Measurements from ENCODE around the gene CSAD. TPM values are rescaled to one million over a fixed set of nuclear protein-coding genes. Genes with fewer than 3 reads are reported as not detected.
A peak's percentile ranks its signal among the peaks of the same experiment; 100 is the strongest.

The CSAD gene
- total RNA-seq, 1 experiment from 2014 or later, result 15.4 TPM

GRCh38 chr12:53217051-53217930 lies 36.6 kb upstream of the CSAD start:
- Histone ChIP-seq H3K9me3 (ENCODE audit: control insufficient read depth, insufficient read depth, low read depth, low read length) (no peaks in the 10 kb centered on the region), H3K4me1 (ENCODE audit: control insufficient read depth, insufficient read depth, low read length) (peaks cover 38% of the 10 kb centered on the region), H3K27ac (ENCODE audit: low read length) (peak overlapping the region; percentile 73), H3K36me3 (ENCODE audit: control insufficient read depth, insufficient read depth, low read length) (no peaks in the 10 kb centered on the region), H3K27me3 (ENCODE audit: control insufficient read depth, insufficient read depth, low read length) (no peaks in the 10 kb centered on the region), H3K4me3 (ENCODE audit: low read depth in 2 of 2, low read length in 2 of 2) (peak overlapping the region in 1 of 2 experiments; percentile 68; a peak in 2 of 4 replicates)
- intact Hi-C loops (cut with micrococcal nuclease; ENCODE audit: unreplicated experiment), result loop anchor here (5.0 kb wide), 1 partner anchor 35 kb away; a partner anchor contains a TSS
- TF ChIP-seq, protein P1, sequence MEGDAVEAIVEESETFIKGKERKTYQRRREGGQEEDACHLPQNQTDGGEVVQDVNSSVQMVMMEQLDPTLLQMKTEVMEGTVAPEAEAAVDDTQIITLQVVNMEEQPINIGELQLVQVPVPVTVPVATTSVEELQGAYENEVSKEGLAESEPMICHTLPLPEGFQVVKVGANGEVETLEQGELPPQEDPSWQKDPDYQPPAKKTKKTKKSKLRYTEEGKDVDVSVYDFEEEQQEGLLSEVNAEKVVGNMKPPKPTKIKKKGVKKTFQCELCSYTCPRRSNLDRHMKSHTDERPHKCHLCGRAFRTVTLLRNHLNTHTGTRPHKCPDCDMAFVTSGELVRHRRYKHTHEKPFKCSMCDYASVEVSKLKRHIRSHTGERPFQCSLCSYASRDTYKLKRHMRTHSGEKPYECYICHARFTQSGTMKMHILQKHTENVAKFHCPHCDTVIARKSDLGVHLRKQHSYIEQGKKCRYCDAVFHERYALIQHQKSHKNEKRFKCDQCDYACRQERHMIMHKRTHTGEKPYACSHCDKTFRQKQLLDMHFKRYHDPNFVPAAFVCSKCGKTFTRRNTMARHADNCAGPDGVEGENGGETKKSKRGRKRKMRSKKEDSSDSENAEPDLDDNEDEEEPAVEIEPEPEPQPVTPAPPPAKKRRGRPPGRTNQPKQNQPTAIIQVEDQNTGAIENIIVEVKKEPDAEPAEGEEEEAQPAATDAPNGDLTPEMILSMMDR (IDR thresholded peaks at IDR 0.05), result no peak
- TF ChIP-seq, protein P2, sequence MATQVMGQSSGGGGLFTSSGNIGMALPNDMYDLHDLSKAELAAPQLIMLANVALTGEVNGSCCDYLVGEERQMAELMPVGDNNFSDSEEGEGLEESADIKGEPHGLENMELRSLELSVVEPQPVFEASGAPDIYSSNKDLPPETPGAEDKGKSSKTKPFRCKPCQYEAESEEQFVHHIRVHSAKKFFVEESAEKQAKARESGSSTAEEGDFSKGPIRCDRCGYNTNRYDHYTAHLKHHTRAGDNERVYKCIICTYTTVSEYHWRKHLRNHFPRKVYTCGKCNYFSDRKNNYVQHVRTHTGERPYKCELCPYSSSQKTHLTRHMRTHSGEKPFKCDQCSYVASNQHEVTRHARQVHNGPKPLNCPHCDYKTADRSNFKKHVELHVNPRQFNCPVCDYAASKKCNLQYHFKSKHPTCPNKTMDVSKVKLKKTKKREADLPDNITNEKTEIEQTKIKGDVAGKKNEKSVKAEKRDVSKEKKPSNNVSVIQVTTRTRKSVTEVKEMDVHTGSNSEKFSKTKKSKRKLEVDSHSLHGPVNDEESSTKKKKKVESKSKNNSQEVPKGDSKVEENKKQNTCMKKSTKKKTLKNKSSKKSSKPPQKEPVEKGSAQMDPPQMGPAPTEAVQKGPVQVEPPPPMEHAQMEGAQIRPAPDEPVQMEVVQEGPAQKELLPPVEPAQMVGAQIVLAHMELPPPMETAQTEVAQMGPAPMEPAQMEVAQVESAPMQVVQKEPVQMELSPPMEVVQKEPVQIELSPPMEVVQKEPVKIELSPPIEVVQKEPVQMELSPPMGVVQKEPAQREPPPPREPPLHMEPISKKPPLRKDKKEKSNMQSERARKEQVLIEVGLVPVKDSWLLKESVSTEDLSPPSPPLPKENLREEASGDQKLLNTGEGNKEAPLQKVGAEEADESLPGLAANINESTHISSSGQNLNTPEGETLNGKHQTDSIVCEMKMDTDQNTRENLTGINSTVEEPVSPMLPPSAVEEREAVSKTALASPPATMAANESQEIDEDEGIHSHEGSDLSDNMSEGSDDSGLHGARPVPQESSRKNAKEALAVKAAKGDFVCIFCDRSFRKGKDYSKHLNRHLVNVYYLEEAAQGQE (IDR thresholded peaks at IDR 0.05; ENCODE audit: insufficient read depth in 1 of 2, low read depth in 2 of 2, low read length in 1 of 2), result no peak
- TF ChIP-seq POLR2AphosphoS5 (IDR thresholded peaks at IDR 0.05; ENCODE audit: low read depth, low read length) (no peak), TCF7L2 (IDR thresholded peaks at IDR 0.05; ENCODE audit: low read depth, low read length) (peak; percentile 28; the same call in 1 of the 2 replicates)
- CTCF ChIA-PET, result no interaction called here
- POLR2A ChIA-PET, result interaction anchor here (0.5 kb wide), 1 partner anchor 26 kb away, joined by 8 read pairs; no protein-coding TSS in a partner anchor
- ATAC-seq (no peak), DNase-seq (ENCODE audit: low read depth, low spot score) (no peak)
- in situ Hi-C loops (cut with HindIII; ENCODE audit: low pct_unique_long_range_greater_than_20kb, low sequenced_read_pairs), result no loop called here
- no TSS peak for BruUV-seq (replicated peaks)

DNA sequence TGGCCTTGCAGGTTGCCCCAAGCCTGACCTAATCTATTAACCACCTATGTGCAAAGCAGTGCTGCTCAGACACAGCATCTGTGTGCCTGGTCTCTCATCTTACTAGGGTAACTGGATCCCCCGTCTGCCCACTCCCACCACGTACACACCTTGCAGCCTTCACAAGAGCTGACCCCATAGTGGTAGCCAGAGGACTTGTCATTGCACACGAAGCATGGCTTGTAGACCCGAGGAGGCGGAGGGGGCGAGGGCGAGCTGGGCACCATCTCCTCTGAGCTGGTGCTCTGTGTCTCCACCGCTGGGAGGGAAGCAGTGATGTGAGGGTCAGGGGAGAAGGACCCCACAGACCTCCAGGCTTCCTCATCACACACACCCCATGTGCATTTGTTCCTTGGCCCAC lies 34.8 kb upstream of the CSAD start:
- ChIA-PET CTCF (no interaction called here), POLR2A (interaction anchor here (0.6 kb wide), 1 partner anchor 130 kb away, joined by 3 read pairs; no protein-coding TSS in a partner anchor)
- in situ Hi-C loops (cut with HindIII; ENCODE audit: low pct_unique_long_range_greater_than_20kb, low sequenced_read_pairs) (no loop called here), intact Hi-C loops (cut with micrococcal nuclease; ENCODE audit: unreplicated experiment) (loop anchor here (5.0 kb wide), 1 partner anchor 37 kb away; a partner anchor contains a TSS)
- Histone ChIP-seq H3K4me1 (ENCODE audit: control insufficient read depth, insufficient read depth, low read length) (peaks cover 31% of the 10 kb centered on the region), H3K27ac (ENCODE audit: low read length) (no peak overlapping the region; the same call in 1 of the 2 replicates), H3K36me3 (ENCODE audit: control insufficient read depth, insufficient read depth, low read length) (no peaks in the 10 kb centered on the region; the same call in 1 of the 2 replicates), H3K4me3 (ENCODE audit: low read depth in 2 of 2, low read length in 2 of 2) (no peak overlapping the region), H3K27me3 (ENCODE audit: control insufficient read depth, insufficient read depth, low read length) (no peaks in the 10 kb centered on the region), H3K9me3 (ENCODE audit: control insufficient read depth, insufficient read depth, low read depth, low read length) (no peaks in the 10 kb centered on the region)
- TF ChIP-seq POLR2AphosphoS5 (IDR thresholded peaks at IDR 0.05; ENCODE audit: low read depth, low read length), result no peak
- no peak for TF ChIP-seq SIN3A (IDR thresholded peaks at IDR 0.05; ENCODE audit: borderline replicate concordance, insufficient read depth, low read depth, low read length)
- TF ChIP-seq, protein P2 (IDR thresholded peaks at IDR 0.05; ENCODE audit: insufficient read depth in 1 of 2, low read depth in 2 of 2, low read length in 1 of 2), result no peak
- no peak for TF ChIP-seq TCF7L2 (IDR thresholded peaks at IDR 0.05; ENCODE audit: low read depth, low read length)
- TF ChIP-seq, protein P1 (IDR thresholded peaks at IDR 0.05), result no peak
- no peak for DNase-seq (ENCODE audit: low read depth, low spot score)
- BruUV-seq (replicated peaks), result no TSS peak
- no peak for ATAC-seq
